Measurements from ENCODE around the gene ADAMTS2.

ADAMTS2 gene

GRCh38 chr5:179162351-179163235, 182.7 kb downstream of the ADAMTS2 start:
- ATAC-seq (ENCODE audit: insufficient read depth, low read depth) (no peak), DNase-seq (no peak)
- Histone ChIP-seq H3K9me3 (ENCODE audit: insufficient read depth, low read length, severe bottlenecking) (no peaks in the 10 kb centered on the region), H3K9ac (ENCODE audit: low read depth, low read length) (no peak overlapping the region), H4K20me1 (ENCODE audit: insufficient read depth, low read length) (no peaks in the 10 kb centered on the region), H3K4me1 (ENCODE audit: insufficient read depth, low read length) (no peaks in the 10 kb centered on the region), H3K27ac (ENCODE audit: low read length) (no peak overlapping the region), H3K27me3 (ENCODE audit: insufficient read depth, low read length, poor library complexity) (no peaks in the 10 kb centered on the region), H3K4me3 (ENCODE audit: low read depth in 1 of 2, low read length in 2 of 2) (no peak overlapping the region), H2AFZ (ENCODE audit: low read depth, low read length) (no peak overlapping the region), H3K4me2 (ENCODE audit: insufficient read depth, low read length) (no peak overlapping the region), H3K79me2 (ENCODE audit: insufficient read depth, low read length) (no peaks in the 10 kb centered on the region), H3K36me3 (ENCODE audit: insufficient read depth, low read length) (no peaks in the 10 kb centered on the region)
- no peak for TF ChIP-seq EZH2 (IDR thresholded peaks at IDR 0.05; ENCODE audit: borderline replicate concordance, low read depth, low read length, severe bottlenecking)
- TF ChIP-seq CTCF (IDR thresholded peaks at IDR 0.05; ENCODE audit: borderline replicate concordance, extremely low read depth, low read length, poor library complexity, severe bottlenecking), result no peak

GRCh38 chr5:179161901-179162300, 183.4 kb downstream of the ADAMTS2 start:
- DNase-seq, result no peak
- H3K36me3 ChIP-seq (ENCODE audit: insufficient read depth, low read length), result no peaks in the 10 kb centered on the region

GRCh38 chr5:179160584-179160983, 184.7 kb downstream of the ADAMTS2 start:
- Histone ChIP-seq H2AFZ (ENCODE audit: low read depth, low read length) (no peak overlapping the region), H3K9me3 (ENCODE audit: insufficient read depth, low read length, severe bottlenecking) (no peaks in the 10 kb centered on the region), H4K20me1 (ENCODE audit: insufficient read depth, low read length) (no peaks in the 10 kb centered on the region), H3K79me2 (ENCODE audit: insufficient read depth, low read length) (no peaks in the 10 kb centered on the region), H3K4me3 (ENCODE audit: low read depth in 1 of 2, low read length in 2 of 2) (no peak overlapping the region), H3K4me1 (ENCODE audit: insufficient read depth, low read length) (no peaks in the 10 kb centered on the region), H3K9ac (ENCODE audit: low read depth, low read length) (no peak overlapping the region), H3K27ac (ENCODE audit: low read length) (no peak overlapping the region), H3K4me2 (ENCODE audit: insufficient read depth, low read length) (no peak overlapping the region), H3K36me3 (ENCODE audit: insufficient read depth, low read length) (no peaks in the 10 kb centered on the region), H3K27me3 (ENCODE audit: insufficient read depth, low read length, poor library complexity) (no peaks in the 10 kb centered on the region)
- no peak for ATAC-seq (ENCODE audit: insufficient read depth, low read depth)
- DNase-seq, result no peak
- TF ChIP-seq CTCF (IDR thresholded peaks at IDR 0.05; ENCODE audit: borderline replicate concordance, extremely low read depth, low read length, poor library complexity, severe bottlenecking) (no peak), EZH2 (IDR thresholded peaks at IDR 0.05; ENCODE audit: borderline replicate concordance, low read depth, low read length, severe bottlenecking) (no peak)

More at GRCh38 chr5:179161901-179162300, 183.4 kb downstream of the ADAMTS2 start:
- TF ChIP-seq CTCF (IDR thresholded peaks at IDR 0.05; ENCODE audit: borderline replicate concordance, extremely low read depth, low read length, poor library complexity, severe bottlenecking) (no peak), EZH2 (IDR thresholded peaks at IDR 0.05; ENCODE audit: borderline replicate concordance, low read depth, low read length, severe bottlenecking) (no peak)
- Histone ChIP-seq H3K9me3 (ENCODE audit: insufficient read depth, low read length, severe bottlenecking) (no peaks in the 10 kb centered on the region), H3K79me2 (ENCODE audit: insufficient read depth, low read length) (no peaks in the 10 kb centered on the region), H3K4me3 (ENCODE audit: low read depth in 1 of 2, low read length in 2 of 2) (no peak overlapping the region), H3K4me1 (ENCODE audit: insufficient read depth, low read length) (no peaks in the 10 kb centered on the region), H3K27me3 (ENCODE audit: insufficient read depth, low read length, poor library complexity) (no peaks in the 10 kb centered on the region), H3K4me2 (ENCODE audit: insufficient read depth, low read length) (no peak overlapping the region), H3K9ac (ENCODE audit: low read depth, low read length) (no peak overlapping the region), H2AFZ (ENCODE audit: low read depth, low read length) (no peak overlapping the region), H3K27ac (ENCODE audit: low read length) (no peak overlapping the region), H4K20me1 (ENCODE audit: insufficient read depth, low read length) (no peaks in the 10 kb centered on the region)
- ATAC-seq (ENCODE audit: insufficient read depth, low read depth), result no peak

All from DND-41 (cell line).